Lower leg skin (tissue), 4 donors: ENCODE measurements around the gene CELF5. TPM values are rescaled to one million over a fixed set of nuclear protein-coding genes. Genes with fewer than 3 reads are reported as not detected.

Experiments
- DNase-seq, 2 donors: peaks; one replicate each; pipeline ENCODE4 v3.0.0-alpha.2; 2019; ENCODE audit warnings: low spot score in 2 of 2
- H3K4me3 ChIP-seq: fragments of 200-600 bp; sonication (generic); 2 replicates; pipeline ENCODE4 v1.5.1; 2017; ENCODE audit warnings: mild to moderate bottlenecking, low read depth; ENCODE audit not compliant: poor library complexity, severe bottlenecking
- POLR2A ChIP-seq, 2 donors: fragments of 450-650 bp; IDR thresholded peaks; one replicate each; pipeline ENCODE4 v1.6.1; 2016 to 2017; ENCODE audit warnings: antibody characterized with exemption in 2 of 2, mild to moderate bottlenecking in 1 of 2, moderate library complexity in 1 of 2
- WGBS, 2 donors: methylation state at CpG; one replicate each; pipeline ENCODE4 v1.1.5; 2018; 5-methylcytosine and 5-hydroxymethylcytosine counted together
- intact Hi-C: fragments of 100-400 bp; cut with DNase I; formaldehyde crosslinking; loops from one replicate; pipeline ENCODE4 v1.15.0; 2023; ENCODE audit warnings: low total_unique reads
- total RNA-seq, 4 donors: library from RNA; depleted of rRNA; stranded (reverse); fragments of >200 nt; gene quantifications; one replicate each; pipeline ENCODE4 v1.1.0, GENCODE V29; 2016
- TF ChIP-seq, protein P1 (sequence below), 3 donors: fragments of 450-650 bp; IDR thresholded peaks; one replicate each; pipeline ENCODE4 v1.5.1; 2016; ENCODE audit warnings: antibody characterized with exemption in 3 of 3, mild to moderate bottlenecking in 3 of 3, moderate library complexity in 2 of 3

CELF5 gene
- total RNA-seq, 4 donors from 2014 or later = 0.20 to 0.39 TPM; not detected in 2

DNA sequence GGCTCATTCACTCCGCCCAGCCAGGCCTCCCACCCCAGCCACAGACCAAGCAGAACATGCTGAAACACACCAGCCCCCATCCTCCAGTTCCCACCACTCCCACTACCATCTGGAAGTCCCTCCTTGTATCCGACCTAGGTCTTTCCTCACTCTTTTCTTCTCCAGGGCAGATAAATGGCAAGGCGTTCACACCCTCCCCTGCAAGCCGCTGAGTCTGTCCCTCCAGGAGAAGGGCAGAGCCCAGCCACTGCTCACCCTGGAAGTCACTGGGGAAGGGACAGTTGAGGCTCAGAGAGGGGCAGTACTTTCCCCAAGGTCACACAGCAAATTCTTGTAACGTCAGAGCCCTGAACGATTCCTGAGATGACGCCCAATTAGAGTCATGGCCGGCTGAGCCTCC, 96.4 kb downstream of the CELF5 start:
- no peak for DNase-seq
- no peak overlapping the region for H3K4me3 ChIP-seq
- TF ChIP-seq, protein P1, sequence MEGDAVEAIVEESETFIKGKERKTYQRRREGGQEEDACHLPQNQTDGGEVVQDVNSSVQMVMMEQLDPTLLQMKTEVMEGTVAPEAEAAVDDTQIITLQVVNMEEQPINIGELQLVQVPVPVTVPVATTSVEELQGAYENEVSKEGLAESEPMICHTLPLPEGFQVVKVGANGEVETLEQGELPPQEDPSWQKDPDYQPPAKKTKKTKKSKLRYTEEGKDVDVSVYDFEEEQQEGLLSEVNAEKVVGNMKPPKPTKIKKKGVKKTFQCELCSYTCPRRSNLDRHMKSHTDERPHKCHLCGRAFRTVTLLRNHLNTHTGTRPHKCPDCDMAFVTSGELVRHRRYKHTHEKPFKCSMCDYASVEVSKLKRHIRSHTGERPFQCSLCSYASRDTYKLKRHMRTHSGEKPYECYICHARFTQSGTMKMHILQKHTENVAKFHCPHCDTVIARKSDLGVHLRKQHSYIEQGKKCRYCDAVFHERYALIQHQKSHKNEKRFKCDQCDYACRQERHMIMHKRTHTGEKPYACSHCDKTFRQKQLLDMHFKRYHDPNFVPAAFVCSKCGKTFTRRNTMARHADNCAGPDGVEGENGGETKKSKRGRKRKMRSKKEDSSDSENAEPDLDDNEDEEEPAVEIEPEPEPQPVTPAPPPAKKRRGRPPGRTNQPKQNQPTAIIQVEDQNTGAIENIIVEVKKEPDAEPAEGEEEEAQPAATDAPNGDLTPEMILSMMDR (IDR thresholded peaks at IDR 0.05) = no peak
- TF ChIP-seq POLR2A (IDR thresholded peaks at IDR 0.05) = no peak
- whole genome bisulfite sequencing, 2 donors = 49 to 64% methylated on average over 8 of the region's 8 CpGs
- intact Hi-C loops = no loop called here

DNA sequence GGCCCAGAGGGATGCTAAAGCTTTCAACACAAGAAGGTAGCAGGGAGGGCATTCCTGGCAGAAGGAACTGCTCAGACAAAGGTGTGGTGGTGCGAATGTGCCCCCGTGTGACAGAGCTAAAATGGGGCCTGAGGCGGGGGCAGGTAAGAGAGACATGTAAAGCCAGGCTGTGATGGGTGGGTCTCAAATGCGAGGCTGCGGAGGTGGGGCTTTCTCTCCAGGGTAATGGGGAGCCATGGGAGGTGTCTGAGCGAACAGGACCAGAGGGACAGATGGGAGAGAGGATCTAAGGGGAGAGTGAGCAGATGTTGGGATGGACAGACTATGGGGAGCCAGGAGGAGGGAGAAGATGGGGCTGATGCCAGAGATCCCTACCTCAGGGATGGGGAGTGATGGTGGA, 97.2 kb downstream of the CELF5 start:
- TF ChIP-seq POLR2A (IDR thresholded peaks at IDR 0.05) = no peak
- 50 to 53% methylated on average over 6 of the region's 6 CpGs for WGBS, 2 donors
- intact Hi-C loops = no loop called here
- no peak for DNase-seq
- H3K4me3 ChIP-seq = no peak overlapping the region

DNA sequence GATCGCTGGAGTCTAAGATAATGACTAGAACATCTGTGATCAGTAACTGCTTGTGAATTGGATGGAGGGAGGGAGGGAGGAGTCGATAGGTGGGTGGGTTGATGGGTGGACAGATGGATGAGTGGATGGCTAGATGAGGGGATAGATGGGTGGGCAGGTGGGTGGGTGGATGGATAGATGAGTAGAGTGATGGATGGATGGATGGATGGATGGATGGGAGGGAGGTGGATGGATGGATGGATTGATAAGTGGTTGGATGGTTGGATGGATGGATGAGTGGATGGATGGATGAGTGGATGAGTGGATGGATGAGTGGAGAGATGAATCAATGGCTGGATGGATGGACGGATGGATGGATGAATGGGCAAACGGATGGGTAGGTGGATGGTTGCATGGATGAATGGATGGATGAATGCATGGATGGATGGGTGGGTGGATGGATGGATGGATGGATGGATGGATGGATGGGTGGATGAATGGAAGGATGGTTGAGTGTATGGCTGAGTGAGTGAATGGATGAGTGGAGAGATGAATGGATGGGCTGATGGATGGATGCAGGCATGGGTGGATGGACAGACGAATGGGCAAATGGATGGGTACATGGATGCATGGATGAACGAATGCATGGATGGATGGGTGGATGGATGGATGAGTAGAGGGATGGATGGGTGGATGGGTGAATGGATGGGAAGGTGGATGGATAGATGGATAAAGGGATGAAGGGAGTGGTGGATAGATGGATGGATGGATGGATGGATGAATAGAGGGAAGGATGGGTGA, 97.9 kb downstream of the CELF5 start:
- TF ChIP-seq, protein P1 (IDR thresholded peaks at IDR 0.05) = no peak
- no peak for TF ChIP-seq POLR2A (IDR thresholded peaks at IDR 0.05)
- H3K4me3 ChIP-seq = no peak overlapping the region
- no peak for DNase-seq
- intact Hi-C loops = no loop called here
- 77 to 87% methylated on average over 6 of the region's 6 CpGs for WGBS, 2 donors

DNA sequence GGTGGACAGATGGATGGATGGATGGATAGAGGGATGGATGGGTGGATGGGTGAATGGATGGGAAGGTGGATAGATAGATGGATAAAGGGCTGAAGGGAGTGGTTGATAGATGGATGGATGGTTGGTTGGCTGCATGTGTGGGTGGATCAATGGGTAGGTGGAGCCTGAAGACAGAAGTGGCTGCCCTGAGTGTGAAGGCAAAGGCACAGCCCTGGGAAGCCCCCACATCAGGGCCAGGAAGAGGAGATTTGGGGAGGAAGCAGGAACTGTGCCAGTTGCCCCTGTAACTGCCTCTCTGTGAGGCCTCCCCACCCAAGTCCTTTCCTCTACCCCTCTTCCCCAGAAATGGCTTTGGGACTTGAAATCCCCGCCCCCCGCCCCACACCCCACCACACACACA, 98.6 kb downstream of the CELF5 start:
- no peak for DNase-seq
- 35 to 53% methylated on average over 2 of the region's 2 CpGs for WGBS, 2 donors
- no peak overlapping the region for H3K4me3 ChIP-seq
- TF ChIP-seq, protein P1 (IDR thresholded peaks at IDR 0.05) = no peak
- intact Hi-C loops = no loop called here

DNA sequence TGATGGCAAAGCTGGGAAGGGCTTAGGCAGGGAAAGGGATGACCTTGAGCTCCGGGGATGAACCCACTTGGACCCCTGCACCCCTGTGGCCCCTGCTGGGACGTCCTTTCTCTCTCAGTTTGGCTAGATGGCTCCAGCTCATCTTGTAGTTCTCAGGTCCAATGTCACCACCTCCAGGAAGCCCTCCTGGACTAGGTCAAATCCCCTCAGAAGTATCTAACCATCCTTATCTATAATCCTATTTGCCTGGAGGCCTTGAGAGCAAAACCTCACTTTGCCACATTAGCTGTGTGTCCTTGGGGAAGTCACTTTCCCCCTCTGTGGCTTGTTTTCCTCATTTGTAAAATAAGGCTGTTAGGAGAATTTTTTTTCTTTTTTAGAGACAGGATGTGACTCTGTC, 99.2 kb downstream of the CELF5 start:
- TF ChIP-seq, protein P1 (IDR thresholded peaks at IDR 0.05) = no peak
- no peak for TF ChIP-seq POLR2A (IDR thresholded peaks at IDR 0.05)

DNA sequence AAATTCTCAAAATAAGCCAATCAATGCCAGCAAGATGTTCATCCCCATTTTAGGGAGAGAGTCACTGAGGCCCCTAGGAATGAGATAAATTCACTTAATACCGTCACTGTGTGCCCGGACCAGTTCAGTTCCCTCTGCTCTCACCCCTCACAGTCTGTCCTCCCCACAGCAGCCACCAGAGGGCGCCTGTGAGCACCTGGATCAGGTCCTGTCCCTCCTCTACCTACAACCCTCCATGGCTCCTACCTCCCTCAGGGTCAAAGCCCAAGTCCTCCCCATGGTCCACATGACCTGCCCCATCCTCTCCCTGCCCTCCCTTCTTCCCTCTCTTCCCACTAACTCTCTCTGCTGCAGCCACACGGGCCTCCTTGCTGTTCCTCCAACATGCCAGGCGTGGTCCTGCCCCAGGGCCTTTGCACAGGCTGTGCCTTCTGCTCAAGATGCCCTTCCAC, 100.0 kb downstream of the CELF5 start:
- intact Hi-C loops = loop anchor here (2.0 kb wide), 1 partner anchor 148 kb away; no protein-coding TSS in a partner anchor
- WGBS, 2 donors = 37 to 38% methylated on average over 5 of the region's 5 CpGs
- TF ChIP-seq, protein P1 (IDR thresholded peaks at IDR 0.05) = peak in 1 of 3 donors; percentile 75
- no peak for TF ChIP-seq POLR2A (IDR thresholded peaks at IDR 0.05)
- no peak overlapping the region for H3K4me3 ChIP-seq
- peak in 1 of 2 donors; percentile 94 for DNase-seq

More for the DNA sequence above, 99.2 kb downstream of the CELF5 start:
- DNase-seq = no peak
- H3K4me3 ChIP-seq = no peak overlapping the region
- intact Hi-C loops = loop anchor here (2.0 kb wide), 1 partner anchor 149 kb away; no protein-coding TSS in a partner anchor
- WGBS, 2 donors = 10 to 45% methylated on average over 2 of the region's 2 CpGs
